Upper lobe of left lung (tissue), 6 donors: ENCODE data around the gene PLOD2. TPM values are rescaled to one million over a fixed set of nuclear protein-coding genes. Genes with fewer than 3 reads are reported as not detected.
A peak's percentile ranks its signal among the peaks of the same experiment; 100 is the strongest.

Experiments used
- ATAC-seq, 2 donors: fragments of 200-7000 bp; cut with Tn5 transposase; one replicate each; pipeline ENCODE4 v1.9.1; 2022; ENCODE audit warnings: mild to moderate bottlenecking in 2 of 2, moderate library complexity in 2 of 2; ENCODE audit not compliant: low FRiP score in 2 of 2
- DNase-seq, 2 donors: peaks; one replicate each; pipeline ENCODE4 v3.0.0-alpha.2; 2019 to 2020
- H3K27ac ChIP-seq, 4 donors: fragments of 200-600 bp; sonication (generic); one replicate each; pipeline ENCODE4 v1.5.1; 2016 to 2019
- H3K27me3 ChIP-seq, 4 donors: fragments of 200-600 bp; sonication (generic); one replicate each; pipeline ENCODE4 v1.5.1; 2017 to 2019
- H3K36me3 ChIP-seq, 4 donors: fragments of 200-600 bp; sonication (generic); one replicate each; pipeline ENCODE4 v1.5.1; 2016 to 2019
- H3K4me1 ChIP-seq, 4 donors: fragments of 200-600 bp; sonication (generic); one replicate each; pipeline ENCODE4 v1.5.1; 2018 to 2019
- H3K4me3 ChIP-seq, 4 donors: fragments of 200-600 bp; sonication (generic); one replicate each; pipeline ENCODE4 v1.5.1; 2017 to 2019; ENCODE audit warnings: mild to moderate bottlenecking in 2 of 4, moderate library complexity in 1 of 4
- H3K9me3 ChIP-seq, 4 donors: fragments of 200-600 bp; sonication (generic); one replicate each; pipeline ENCODE4 v1.5.1; 2018 to 2019
- CTCF ChIP-seq, 6 experiments: fragments of 450-650 bp in 4 of 6; fragments of 200-600 bp in 2 of 6; sonication (generic) in 2 of 6; IDR thresholded peaks; one replicate each; pipeline ENCODE4 v1.5.1; 2016 to 2019; ENCODE audit warnings: antibody characterized with exemption in 6 of 6
- EP300 ChIP-seq, 4 donors: sonication (generic); formaldehyde crosslinking; IDR thresholded peaks; one replicate each; pipeline ENCODE4 v1.5.1; 2017; ENCODE audit warnings: antibody characterized with exemption in 4 of 4, control low read depth in 2 of 4
- POLR2A ChIP-seq, 4 donors: fragments of 450-650 bp; IDR thresholded peaks; one replicate each; pipeline ENCODE4 v1.5.1; 2016 to 2017; ENCODE audit warnings: antibody characterized with exemption in 4 of 4, mild to moderate bottlenecking in 2 of 4
- POLR2AphosphoS5 ChIP-seq, 2 donors: sonication (generic); formaldehyde crosslinking; IDR thresholded peaks; one replicate each; pipeline ENCODE4 v1.5.1; 2017; ENCODE audit warnings: antibody characterized with exemption in 2 of 2
- WGBS, 2 donors: methylation state at CpG; one replicate each; pipeline ENCODE4 v1.1.5; 2017 to 2018; 5-methylcytosine and 5-hydroxymethylcytosine counted together
- total RNA-seq, 6 donors: library from RNA; depleted of rRNA in 4 of 6; stranded (reverse); fragments of >200 nt in 4 of 6; gene quantifications; one replicate each; pipeline versions ENCODE4 v1.1.0 to v1.2.1, GENCODE V29; 2016 to 2021
- donor health status: DM: no; HTN: no; CAD: no; lungs with moderate emphysema.
- donor health status: DM: no; HTN: yes; CAD: no; lungs with severe emphysema.

PLOD2 gene
- total RNA-seq, 6 donors from 2014 or later: 6.8 to 30.7 (median 18.1) TPM

DNA sequence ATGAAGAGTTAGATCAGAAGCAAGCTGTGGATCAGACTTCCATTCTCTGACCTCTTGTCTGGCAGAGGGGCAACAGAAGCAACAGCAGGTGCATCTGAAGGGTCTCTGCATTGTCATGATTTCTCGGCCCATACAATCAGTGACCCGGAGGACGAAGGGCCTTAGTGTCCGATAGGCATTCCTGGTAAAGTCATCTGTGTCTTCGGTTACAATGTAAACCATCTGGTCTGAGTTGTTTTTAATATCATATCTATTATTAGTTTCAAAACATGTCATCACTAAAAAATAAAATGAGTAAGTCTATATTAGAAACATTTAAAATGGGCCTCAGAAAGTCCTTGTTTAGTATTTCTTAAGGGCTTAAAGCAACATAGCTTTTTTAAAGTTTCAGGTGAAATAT is 38.8 kb upstream of the PLOD2 start:
- H3K27ac ChIP-seq: no peak overlapping the region
- TF ChIP-seq POLR2AphosphoS5 (IDR thresholded peaks at IDR 0.05): no peak
- no peak for TF ChIP-seq EP300 (IDR thresholded peaks at IDR 0.05)
- no peak for TF ChIP-seq POLR2A (IDR thresholded peaks at IDR 0.05)
- TF ChIP-seq CTCF (IDR thresholded peaks at IDR 0.05): no peak
- 90 to 95% methylated on average over 5 of the region's 5 CpGs for WGBS, 2 donors
- DNase-seq (no peak), ATAC-seq (no peak)
- no peaks in the 10 kb centered on the region for H3K27me3 ChIP-seq
- H3K9me3 ChIP-seq: no peaks in the 10 kb centered on the region
- peaks cover 5 to 13% (median 9%) of the 10 kb centered on the region in 4 donors for H3K4me1 ChIP-seq
- H3K36me3 ChIP-seq: peaks cover 0 to 16% (median 3%) of the 10 kb centered on the region in 4 donors
- no peak overlapping the region for H3K4me3 ChIP-seq

GRCh38 chr3:146196789-146197188 is 35.8 kb upstream of the PLOD2 start:
- no peak for DNase-seq
- Histone ChIP-seq H3K4me1 (peaks cover 5 to 13% (median 9%) of the 10 kb centered on the region in 4 donors), H3K4me3 (no peak overlapping the region), H3K27me3 (no peaks in the 10 kb centered on the region), H3K27ac (no peak overlapping the region), H3K9me3 (no peaks in the 10 kb centered on the region), H3K36me3 (peaks cover 0 to 20% (median 0%) of the 10 kb centered on the region in 4 donors)
- TF ChIP-seq POLR2A (IDR thresholded peaks at IDR 0.05): no peak
- no peak for ATAC-seq
- 82 to 97% methylated on average over 2 of the region's 2 CpGs for WGBS, 2 donors

GRCh38 chr3:146195605-146196004 is 34.6 kb upstream of the PLOD2 start:
- Histone ChIP-seq H3K27ac (peak overlapping the region in 1 of 4 donors; percentile 1), H3K4me3 (no peak overlapping the region), H3K4me1 (peaks cover 5 to 13% (median 7%) of the 10 kb centered on the region in 4 donors), H3K27me3 (no peaks in the 10 kb centered on the region), H3K9me3 (no peaks in the 10 kb centered on the region), H3K36me3 (peaks cover 0 to 20% (median 0%) of the 10 kb centered on the region in 4 donors)
- 34 to 38% methylated on average over 4 of the region's 4 CpGs for WGBS, 2 donors
- TF ChIP-seq EP300 (IDR thresholded peaks at IDR 0.05) (no peak), POLR2AphosphoS5 (IDR thresholded peaks at IDR 0.05) (no peak), POLR2A (IDR thresholded peaks at IDR 0.05) (no peak), CTCF (IDR thresholded peaks at IDR 0.05) (no peak)
- no peak for DNase-seq
- no peak for ATAC-seq

DNA sequence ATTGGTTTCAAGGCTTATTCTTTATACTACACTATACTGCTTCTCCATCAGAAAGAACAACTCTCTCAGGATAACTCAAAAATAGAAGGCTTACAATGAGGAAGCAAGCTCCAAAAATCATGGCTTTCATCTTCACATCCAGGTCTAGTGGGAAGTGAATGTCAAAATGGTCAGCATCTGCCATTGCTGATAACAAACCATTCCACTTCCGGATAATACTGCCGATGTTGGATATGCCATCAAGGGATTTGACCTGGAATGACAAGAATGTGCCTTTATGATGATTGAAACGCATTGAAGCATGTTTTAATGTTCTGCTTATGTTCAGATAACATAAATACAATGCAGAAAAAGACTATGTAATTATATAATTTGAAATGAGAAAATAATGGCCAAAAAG is 34.0 kb upstream of the PLOD2 start:
- no peak overlapping the region for H3K4me3 ChIP-seq
- H3K36me3 ChIP-seq: peaks cover 0 to 20% (median 0%) of the 10 kb centered on the region in 4 donors
- no peak for TF ChIP-seq CTCF (IDR thresholded peaks at IDR 0.05)
- no peak for TF ChIP-seq POLR2AphosphoS5 (IDR thresholded peaks at IDR 0.05)
- no peak for TF ChIP-seq EP300 (IDR thresholded peaks at IDR 0.05)
- TF ChIP-seq POLR2A (IDR thresholded peaks at IDR 0.05): no peak
- H3K9me3 ChIP-seq: no peaks in the 10 kb centered on the region
- no peak for DNase-seq
- ATAC-seq: no peak
- WGBS, 2 donors: 31 to 49% methylated on average over 3 of the region's 3 CpGs
- H3K4me1 ChIP-seq: peaks cover 5 to 13% (median 6%) of the 10 kb centered on the region in 4 donors
- peak overlapping the region in 1 of 4 donors; percentile 1 for H3K27ac ChIP-seq
- H3K27me3 ChIP-seq: no peaks in the 10 kb centered on the region

GRCh38 chr3:146191051-146191450 is 30.1 kb upstream of the PLOD2 start:
- DNase-seq (no peak), ATAC-seq (no peak)
- Histone ChIP-seq H3K27me3 (no peaks in the 10 kb centered on the region), H3K9me3 (no peaks in the 10 kb centered on the region), H3K4me3 (no peak overlapping the region), H3K27ac (no peak overlapping the region), H3K4me1 (peaks cover 5 to 9% (median 6%) of the 10 kb centered on the region in 4 donors), H3K36me3 (peaks cover 0 to 15% (median 2%) of the 10 kb centered on the region in 4 donors)
- 84 to 95% methylated on average over 1 of the region's 1 CpG for WGBS, 2 donors
- no peak for TF ChIP-seq POLR2A (IDR thresholded peaks at IDR 0.05)

GRCh38 chr3:146189519-146190173 is 28.7 kb upstream of the PLOD2 start:
- H3K27me3 ChIP-seq: no peaks in the 10 kb centered on the region
- no peak overlapping the region for H3K4me3 ChIP-seq
- peaks cover 0 to 2% (median 0%) of the 10 kb centered on the region in 4 donors for H3K4me1 ChIP-seq
- TF ChIP-seq CTCF (IDR thresholded peaks at IDR 0.05) (peak; percentile 52 to 71 (median 61)), POLR2A (IDR thresholded peaks at IDR 0.05) (no peak)
- ATAC-seq (peak; percentile 75 to 92), DNase-seq (no peak)
- H3K36me3 ChIP-seq: peaks cover 0 to 9% (median 2%) of the 10 kb centered on the region in 4 donors
- 6 to 14% methylated on average over 6 of the region's 6 CpGs for WGBS, 2 donors
- H3K27ac ChIP-seq: no peak overlapping the region
- no peaks in the 10 kb centered on the region for H3K9me3 ChIP-seq
